Left renal cortex interstitium (tissue), 4 donors: ENCODE data around the gene TRPM3. TPM values are rescaled to one million over a fixed set of nuclear protein-coding genes. Genes with fewer than 3 reads are reported as not detected.

ENCODE experiments used
- DNase-seq, 4 donors: peaks; one replicate each; pipeline ENCODE4 v3.0.0-alpha.2; 2013; ENCODE audit warnings: low read depth in 4 of 4, low spot score in 2 of 4, missing footprints in 1 of 4
- polyA plus RNA-seq, 4 donors: library from polyadenylated mRNA; unstranded; fragments of 120-200 nt; gene quantifications; one replicate each; pipeline ENCODE4 v1.2.1, GENCODE V29; 2013; ENCODE audit not compliant: insufficient read length in 4 of 4

TRPM3 gene
- polyA plus RNA-seq, 4 donors, result 12.1 to 17.6 (median 15.1) TPM

GRCh38 chr9:70625078-70625477, 496.3 kb downstream of the TRPM3 start:
- no peak for DNase-seq

- DNase-seq, result no peak
These were observed 502.6 kb downstream of the TRPM3 start for GRCh38 chr9:70618784-70619183.

- DNase-seq, result no peak
These were observed 504.2 kb downstream of the TRPM3 start for GRCh38 chr9:70617033-70617828.

- no peak for DNase-seq
These were observed 505.0 kb downstream of the TRPM3 start for GRCh38 chr9:70616228-70616990.

GRCh38 chr9:70615464-70616138, 505.8 kb downstream of the TRPM3 start:
- DNase-seq, result no peak

- peak in 1 of 4 donors; percentile 13 for DNase-seq
These were observed 506.5 kb downstream of the TRPM3 start for GRCh38 chr9:70614786-70615463.

GRCh38 chr9:70613024-70613768, 508.2 kb downstream of the TRPM3 start:
- DNase-seq, result no peak

- DNase-seq, result no peak
These were observed 511.2 kb downstream of the TRPM3 start for GRCh38 chr9:70610287-70610644.

GRCh38 chr9:70609542-70610286, 511.7 kb downstream of the TRPM3 start:
- DNase-seq, result no peak

GRCh38 chr9:70609011-70609410, 512.4 kb downstream of the TRPM3 start:
- DNase-seq, result no peak

- no peak for DNase-seq
These were observed 513.5 kb downstream of the TRPM3 start for GRCh38 chr9:70607926-70608325.

- DNase-seq, result no peak
These were observed 514.1 kb downstream of the TRPM3 start for GRCh38 chr9:70607329-70607728.

- DNase-seq, result no peak
These were observed 518.4 kb downstream of the TRPM3 start for GRCh38 chr9:70603020-70603411.

- DNase-seq, result peak; percentile 41 to 62 (median 56)
These were observed 519.0 kb downstream of the TRPM3 start for GRCh38 chr9:70602321-70603019.

GRCh38 chr9:70601000-70601951, 520.1 kb downstream of the TRPM3 start:
- DNase-seq, result peak in 3 of 4 donors; percentile 13 to 29 (median 25)

GRCh38 chr9:70600506-70600905, 520.9 kb downstream of the TRPM3 start:
- no peak for DNase-seq

GRCh38 chr9:70597886-70598285, 523.5 kb downstream of the TRPM3 start:
- no peak for DNase-seq

GRCh38 chr9:70595211-70595610, 526.2 kb downstream of the TRPM3 start:
- DNase-seq, result no peak
